ENCODE results near the gene CD274.

The CD274 gene

GRCh38 chr9:5516453-5517220 lies 66.3 kb downstream of the CD274 start:
- TF ChIP-seq, protein P1, sequence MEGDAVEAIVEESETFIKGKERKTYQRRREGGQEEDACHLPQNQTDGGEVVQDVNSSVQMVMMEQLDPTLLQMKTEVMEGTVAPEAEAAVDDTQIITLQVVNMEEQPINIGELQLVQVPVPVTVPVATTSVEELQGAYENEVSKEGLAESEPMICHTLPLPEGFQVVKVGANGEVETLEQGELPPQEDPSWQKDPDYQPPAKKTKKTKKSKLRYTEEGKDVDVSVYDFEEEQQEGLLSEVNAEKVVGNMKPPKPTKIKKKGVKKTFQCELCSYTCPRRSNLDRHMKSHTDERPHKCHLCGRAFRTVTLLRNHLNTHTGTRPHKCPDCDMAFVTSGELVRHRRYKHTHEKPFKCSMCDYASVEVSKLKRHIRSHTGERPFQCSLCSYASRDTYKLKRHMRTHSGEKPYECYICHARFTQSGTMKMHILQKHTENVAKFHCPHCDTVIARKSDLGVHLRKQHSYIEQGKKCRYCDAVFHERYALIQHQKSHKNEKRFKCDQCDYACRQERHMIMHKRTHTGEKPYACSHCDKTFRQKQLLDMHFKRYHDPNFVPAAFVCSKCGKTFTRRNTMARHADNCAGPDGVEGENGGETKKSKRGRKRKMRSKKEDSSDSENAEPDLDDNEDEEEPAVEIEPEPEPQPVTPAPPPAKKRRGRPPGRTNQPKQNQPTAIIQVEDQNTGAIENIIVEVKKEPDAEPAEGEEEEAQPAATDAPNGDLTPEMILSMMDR (IDR thresholded peaks at IDR 0.05), result no peak

DNA sequence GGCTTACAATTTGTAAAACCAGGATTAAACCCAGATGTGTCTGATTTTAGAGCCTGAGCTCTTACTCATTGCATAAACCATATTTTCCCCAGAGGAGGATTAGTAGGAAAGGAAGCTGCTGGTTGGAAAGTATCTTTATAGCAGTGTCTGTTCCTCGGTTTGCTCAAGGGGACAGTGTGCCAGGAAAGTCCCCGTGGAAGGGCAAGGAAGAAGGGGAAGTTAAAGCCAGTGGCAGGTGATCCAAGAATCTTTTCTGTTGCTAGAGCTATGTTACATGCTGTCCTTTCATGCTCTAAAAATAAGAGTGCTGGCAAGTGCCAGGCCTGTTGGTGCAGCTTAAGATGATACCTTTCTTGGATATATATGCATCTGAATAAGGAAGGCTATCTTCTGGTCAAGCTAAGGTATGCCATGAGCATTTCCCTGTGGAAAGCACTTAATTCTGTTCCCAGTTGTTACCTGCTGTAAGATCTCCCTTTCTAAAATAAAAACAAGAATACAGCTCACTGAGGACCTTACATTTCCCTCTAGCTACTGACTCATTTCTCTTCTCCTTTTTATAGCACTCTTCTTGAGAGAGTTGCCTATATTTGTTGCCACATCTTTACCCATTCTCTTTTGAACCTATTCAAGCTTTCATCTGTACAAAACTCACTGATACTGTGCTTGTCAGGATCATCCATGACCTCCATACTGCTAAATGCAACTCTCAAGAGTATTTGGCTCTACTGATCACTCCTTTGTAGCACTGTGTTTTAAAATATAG lies 68.0 kb downstream of the CD274 start:
- TF ChIP-seq, protein P1 (IDR thresholded peaks at IDR 0.05), result no peak

DNA sequence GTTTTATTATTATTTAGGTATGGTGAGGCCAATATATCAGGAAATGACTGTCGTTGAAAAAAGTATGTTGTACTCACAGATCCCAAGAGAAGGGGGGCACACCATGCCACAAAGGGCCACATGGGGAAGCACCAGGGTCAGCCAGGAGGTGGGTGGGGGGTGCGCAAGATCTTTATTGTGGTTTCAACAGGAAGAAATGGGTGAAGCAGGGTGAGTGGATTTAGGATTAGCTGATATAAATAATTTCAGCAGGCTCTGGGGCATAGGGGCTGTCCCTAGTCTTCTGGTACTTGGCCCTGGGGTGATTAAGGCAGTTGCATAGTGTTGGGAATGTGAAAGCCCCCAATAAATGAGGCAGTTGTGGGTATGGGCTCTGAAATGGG lies 68.6 kb downstream of the CD274 start:
- TF ChIP-seq, protein P1 (IDR thresholded peaks at IDR 0.05), result no peak
